Measurements from ENCODE around the gene SCO2. TPM values are rescaled to one million over a fixed set of nuclear protein-coding genes. Genes with fewer than 3 reads are reported as not detected.
A peak's percentile ranks its signal among the peaks of the same experiment; 100 is the strongest.
"Not testable (repeated sequence)": the region's sequence is repeated elsewhere in the genome, so short reads cannot be mapped to it uniquely, and the experiment has no call there.

Gene SCO2
- total RNA-seq, 1 donor from 2014 or later, result 1.3 TPM

DNA sequence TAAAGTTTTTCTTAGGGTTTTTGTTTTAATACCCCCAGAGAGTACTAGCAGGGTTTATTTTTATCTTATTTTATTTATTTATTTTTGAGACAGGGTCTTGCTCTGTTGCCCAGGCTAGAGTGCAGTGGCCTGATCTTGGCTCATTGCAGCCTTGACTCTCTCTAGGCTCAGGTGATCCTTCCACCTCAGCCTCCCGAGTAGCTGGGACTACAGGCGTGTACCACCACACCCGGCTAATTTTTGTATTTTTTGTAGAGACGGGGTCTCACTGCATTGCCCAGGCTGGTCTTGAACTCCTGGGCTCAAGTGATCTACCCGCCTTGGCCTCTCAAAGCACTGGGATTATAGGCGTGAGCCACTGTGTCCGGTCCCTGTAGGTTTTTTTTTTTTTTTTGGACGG is 5.2 kb downstream of the SCO2 start:
- DNase-seq, result not testable (repeated sequence)

DNA sequence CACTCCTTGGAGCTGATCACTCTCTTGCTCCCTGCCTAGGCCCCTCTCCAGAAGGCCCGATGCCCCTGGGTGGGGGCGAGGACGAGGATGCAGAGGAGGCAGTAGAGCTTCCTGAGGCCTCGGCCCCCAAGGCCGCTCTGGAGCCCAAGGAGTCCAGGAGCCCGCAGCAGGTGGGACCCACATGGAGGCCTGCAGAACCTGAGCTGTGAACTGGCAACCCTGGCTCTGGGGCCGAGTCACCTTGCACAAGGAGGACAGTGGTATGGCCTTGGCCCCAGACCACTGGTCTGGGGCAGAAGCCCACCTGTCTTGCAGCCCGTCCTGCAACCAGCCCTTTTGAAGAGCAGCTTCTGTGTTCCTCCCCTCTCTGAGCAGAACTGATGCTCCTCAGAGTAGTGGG is 6.2 kb downstream of the SCO2 start:
- DNase-seq, result no peak

DNA sequence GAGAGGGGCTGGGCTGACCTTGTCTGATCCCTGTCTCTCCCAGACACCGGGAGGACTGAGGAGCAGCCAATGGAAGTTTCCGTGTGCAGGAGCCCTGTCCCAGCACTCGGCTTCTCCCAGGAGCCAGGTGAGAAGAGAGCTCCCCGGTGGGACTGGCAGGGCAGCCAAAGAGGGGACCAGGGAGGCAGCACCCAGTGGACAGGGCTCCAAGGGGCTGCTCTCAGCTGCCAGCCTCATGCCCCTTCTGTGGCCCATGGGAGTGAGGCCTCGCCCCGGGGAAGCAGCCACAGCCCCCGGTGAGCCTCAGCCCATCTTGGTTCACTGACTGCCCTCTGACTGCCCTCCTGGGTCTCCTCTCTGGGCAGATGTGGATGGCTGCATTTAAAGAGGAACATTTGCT is 6.8 kb downstream of the SCO2 start:
- no peak for DNase-seq

DNA sequence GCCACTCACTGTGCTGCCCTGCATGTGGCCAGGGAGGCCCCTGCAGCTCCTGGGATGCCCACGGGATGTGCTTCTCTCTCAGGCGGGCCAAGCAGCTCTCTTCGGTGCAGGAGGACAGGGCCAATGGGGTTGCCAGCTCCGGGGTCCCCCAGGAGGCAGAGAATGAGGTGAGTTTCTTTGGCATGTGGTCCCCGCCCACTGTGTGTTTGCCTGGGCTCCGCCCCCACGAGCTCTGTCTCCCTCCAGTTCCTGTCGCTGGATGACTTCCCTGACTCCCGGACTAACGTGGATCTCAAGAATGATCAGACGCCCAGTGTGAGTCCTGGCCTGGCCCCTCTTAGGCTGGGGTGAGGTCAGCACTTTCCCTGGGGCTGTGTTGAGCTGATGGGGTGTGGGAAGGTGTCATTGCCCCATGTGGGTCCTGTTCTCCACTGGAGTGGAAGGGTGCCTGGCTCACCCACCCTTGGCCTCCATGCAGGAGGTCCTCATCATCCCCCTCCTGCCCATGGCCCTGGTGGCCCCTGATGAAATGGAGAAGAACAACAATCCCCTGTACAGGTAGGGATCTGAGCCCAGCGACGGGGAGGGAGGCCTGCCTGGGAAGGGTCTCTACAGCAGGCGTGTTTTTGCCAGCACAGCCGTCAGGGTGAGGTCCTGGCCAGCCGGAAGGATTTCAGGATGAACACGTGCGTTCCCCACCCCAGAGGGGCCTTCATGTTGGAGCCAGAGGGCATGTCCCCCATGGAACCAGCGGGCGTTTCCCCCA is 7.7 kb downstream of the SCO2 start:
- no peak for DNase-seq

DNA sequence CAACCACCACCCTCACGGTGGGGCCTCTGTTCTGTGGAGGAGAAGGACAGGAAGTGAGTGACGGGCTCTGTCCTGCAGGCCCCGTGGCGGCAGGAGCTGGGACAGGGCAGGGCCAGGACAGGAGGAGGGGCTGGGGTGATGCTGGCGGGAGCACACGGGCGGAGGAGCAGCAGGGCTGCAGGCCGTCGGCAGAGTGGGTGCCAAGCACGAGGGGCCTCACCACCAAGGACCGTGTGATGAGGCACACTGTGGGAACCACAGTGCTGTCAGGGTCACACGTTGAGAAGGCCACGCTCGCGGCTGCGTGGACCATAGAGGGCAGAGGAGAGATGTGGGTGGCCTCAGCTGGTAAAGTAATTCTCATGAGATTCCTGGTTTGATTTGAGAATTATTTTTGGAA is 8.5 kb downstream of the SCO2 start:
- no peak for DNase-seq

DNA sequence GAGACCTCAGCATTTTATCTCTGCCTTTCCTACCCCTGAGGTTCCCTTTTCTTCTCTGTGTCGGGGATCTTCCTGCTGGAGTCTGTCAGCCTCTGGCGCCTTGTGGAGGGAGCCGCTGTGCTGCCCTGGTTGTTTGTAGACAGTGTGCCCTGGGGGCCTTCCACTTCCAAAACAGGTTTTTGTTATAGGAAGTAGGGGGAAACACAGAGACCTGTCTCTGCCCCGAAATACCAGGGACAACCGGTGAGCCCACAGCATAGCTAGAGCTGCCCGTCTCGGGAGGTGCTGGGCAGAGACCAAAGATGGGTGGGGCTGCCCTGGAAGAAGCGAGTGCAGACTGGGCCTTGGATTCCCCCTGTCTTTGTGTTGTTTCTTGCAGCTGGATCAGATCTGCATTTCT is 9.3 kb downstream of the SCO2 start:
- DNase-seq, result no peak

DNA sequence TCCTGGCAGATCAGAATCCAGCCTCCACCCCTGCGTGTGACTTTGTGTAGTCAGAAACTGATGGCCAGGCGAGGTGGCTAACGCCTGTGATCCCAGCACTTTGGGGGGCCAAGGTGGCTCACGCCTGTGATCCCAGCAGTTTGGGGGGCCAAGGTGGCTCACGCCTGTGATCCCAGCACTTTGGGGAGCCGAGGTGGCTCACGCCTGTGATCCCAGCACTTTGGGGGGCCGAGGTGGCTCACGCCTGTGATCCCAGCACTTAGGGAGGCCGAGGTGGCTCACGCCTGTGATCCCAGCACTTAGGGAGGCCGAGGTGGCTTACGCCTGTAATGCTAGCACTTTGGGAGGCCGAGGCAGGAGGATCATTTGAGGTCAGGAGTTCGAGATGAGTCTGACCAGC is 12.2 kb downstream of the SCO2 start:
- no peak for DNase-seq

DNA sequence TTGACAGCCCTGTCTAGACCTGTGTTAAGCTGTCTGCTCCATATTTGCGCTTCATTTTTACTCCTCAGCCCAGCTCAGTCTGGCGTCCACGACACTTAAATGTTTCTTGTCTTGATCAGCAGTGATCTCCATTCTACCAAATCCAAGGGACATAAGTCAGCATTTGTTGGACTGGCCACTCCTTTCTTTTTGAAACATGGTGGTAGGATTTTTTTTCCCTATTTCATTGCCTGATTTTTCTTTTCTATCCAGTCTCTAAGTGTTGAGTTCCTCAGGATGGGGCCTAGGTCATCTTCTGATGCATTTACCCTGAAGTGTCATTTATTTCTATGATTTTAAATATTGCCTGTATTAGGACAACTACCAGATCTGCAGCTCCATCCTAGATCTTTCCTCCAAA is 16.5 kb downstream of the SCO2 start:
- no peak for DNase-seq

DNA sequence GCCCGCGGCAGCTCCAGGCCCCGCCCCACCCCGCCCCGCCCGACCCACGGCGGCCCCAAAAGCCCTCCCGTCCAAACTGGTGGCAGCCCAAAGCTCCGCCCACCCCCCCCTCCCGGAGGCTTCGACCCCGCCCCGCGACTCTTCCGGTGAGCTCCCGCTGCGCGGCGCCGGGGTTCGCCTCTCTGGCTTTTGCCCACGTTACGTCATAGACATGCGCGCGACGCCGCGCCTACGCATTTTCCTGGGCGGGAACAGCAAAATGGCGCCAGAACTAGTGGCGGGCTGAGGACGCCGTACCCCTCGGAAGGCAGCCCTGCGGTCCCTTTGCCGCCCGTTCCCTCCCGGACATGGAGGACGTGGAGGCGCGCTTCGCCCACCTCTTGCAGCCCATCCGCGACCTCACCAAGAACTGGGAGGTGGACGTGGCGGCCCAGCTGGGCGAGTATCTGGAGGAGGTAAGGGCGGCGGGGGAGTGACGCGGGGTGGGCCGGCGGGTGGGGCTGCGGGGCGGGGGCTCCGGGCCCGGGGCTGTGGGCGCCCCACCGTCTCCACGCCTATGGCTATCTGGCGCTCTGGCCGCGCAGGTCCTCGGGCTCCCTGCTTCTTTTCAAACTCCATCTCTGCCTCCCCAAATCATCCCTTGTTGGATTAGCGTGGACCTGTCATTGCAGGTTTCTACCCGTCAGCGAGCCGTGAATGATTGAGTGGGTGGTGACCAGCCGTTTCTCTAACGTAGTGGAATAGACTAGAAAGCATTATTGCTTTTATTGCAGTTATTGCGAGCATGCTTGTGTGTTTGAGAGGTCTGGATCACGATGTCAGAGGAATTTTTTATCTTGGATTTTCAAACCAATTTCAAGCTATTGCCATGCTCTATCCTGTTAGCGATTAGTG is 17.2 kb downstream of the SCO2 start, which contains the start of gene NCAPH2:
NCAPH2 (plus strand) TSS at position 234 of the 894 bp plus-strand sequence; CDS start at position 348, 114 bp downstream.
- DNase-seq, result peak; percentile 99

DNA sequence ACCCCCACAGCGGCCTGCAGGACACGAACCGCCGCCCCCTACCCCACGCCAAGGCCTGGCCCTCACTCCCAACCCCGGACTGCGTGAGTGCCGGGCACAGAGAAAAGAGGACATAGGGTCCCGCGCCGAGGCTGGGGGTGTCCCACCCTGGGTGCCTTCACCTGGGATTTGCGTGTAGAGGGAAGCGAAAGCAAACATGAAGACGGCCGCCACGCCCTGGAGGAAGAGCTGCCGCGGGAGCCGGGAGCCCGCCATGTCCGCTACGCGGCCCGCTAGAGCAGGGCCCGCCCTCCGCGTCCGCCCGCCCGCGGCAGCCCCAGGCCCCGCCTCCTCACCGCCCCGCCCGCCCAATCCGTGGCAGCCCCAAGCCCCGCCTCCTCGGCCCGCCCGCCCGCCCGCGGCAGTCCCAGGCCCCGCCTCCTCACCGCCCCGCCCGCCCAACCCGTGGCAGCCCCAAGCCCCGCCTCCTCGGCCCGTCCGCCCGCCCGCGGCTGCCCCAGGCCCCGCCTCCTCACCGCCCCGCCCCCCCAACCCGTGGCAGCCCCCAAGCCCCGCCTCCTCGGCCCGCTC is 17.9 kb downstream of the SCO2 start, which contains the start of gene LMF2:
LMF2 (minus strand) TSS at position 282 of the 570 bp plus-strand sequence; CDS start at position 255, 27 bp downstream.
- no peak for DNase-seq

DNA sequence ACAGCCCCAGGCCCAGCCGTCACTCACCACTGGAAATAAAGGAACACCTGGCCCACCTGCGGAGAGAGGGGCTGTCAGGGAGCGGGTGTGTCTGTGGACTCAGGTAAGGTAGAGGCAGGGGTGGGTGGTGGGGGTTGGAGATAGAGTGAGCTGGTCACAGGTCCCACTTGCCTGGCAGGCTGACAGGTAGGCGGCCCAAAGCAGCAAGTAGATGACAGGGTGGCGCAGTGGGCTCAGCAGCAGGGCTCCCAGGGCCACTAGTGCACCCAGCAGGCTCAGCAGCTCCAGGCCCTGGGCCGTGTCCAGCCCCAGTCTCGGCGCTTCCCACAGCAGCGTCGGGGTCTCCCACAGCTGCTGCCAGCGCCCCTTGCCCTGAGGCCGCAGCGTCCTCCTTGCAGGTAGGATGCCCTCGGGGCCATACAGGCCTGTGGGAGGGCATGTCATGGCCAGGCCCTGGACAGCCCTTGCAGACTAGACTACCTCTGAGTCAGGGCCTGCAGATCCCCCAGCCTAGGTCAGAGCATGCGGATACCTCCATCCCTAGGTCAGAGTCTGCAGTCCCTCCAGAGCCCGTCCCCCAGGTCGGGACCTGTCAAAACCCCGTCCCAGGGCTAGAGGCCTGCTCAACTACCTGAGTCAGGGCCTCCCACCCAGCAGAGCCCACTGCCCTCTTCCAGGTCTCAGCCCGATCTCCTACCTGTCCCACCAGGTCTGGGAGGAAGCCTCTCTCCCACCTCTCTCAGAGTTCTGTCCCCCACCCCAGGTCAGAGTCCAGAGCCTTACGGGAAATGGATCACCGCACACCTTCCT is 18.6 kb downstream of the SCO2 start:
- DNase-seq, result no peak

DNA sequence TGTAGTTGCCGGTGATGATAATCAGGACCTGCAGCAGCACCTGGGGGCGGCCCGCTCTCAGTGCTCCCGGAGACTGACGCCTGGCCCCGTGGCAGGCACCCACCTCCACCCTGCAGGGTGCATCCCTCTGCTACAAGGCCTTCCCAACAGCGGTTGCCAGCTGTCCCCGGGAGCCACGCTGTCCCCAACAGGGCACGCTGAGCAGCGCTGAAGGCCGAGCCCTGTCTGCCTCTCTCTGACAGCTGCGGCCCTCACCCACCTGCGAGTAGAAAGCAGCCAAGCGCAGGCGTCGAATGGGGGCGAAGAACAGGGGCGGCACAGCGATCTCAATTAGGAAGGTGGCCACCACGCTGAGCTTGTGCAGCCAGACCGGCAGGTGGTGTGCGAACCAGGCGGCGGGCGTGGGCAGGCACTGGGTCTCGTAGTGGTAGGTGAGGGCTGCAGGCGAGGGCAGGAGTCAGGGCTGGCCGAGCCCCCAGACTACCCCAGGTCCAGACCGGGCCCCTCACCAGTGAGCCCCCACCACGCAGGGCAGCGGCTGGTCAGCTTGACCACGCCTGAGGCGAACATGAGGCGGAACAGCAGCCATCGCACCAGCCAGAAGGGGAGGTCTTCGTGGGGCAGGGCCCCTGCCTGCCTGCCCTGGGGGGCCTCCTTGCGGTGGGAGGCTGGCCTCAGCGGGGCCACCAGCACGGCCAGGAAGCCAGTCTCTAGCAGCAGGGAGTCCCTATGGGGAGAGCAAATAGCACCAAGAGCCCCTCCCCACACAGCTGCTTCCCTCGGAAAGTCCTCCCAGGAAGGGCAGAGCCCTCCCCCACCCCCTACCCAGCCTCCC is 19.4 kb downstream of the SCO2 start:
- DNase-seq, result no peak

DNA sequence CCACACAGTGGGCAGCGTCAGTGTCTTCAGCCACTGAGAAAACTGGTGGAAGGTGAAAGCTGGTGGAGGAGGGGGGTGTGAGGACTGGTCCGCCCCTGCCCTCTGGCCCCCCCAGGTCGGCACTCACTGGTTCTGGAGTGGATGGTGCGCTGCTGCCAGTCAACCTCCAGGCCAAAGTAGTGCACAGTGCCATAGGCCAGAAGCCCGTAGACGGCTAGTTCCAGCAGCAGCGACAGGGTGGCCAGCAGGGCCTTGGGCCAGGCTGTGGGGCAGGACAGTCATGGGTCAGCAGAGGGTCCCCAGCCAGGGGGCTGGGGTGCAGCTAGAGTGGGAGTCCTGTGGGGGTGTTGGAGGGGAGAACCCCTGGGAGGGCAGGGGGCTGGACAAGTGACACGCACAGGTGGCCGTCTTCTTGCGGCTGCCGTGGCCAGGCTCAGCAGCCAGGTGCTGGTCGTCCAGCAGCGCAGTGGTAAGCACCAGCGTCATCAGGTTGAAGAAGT is 20.1 kb downstream of the SCO2 start:
- no peak for DNase-seq

DNA sequence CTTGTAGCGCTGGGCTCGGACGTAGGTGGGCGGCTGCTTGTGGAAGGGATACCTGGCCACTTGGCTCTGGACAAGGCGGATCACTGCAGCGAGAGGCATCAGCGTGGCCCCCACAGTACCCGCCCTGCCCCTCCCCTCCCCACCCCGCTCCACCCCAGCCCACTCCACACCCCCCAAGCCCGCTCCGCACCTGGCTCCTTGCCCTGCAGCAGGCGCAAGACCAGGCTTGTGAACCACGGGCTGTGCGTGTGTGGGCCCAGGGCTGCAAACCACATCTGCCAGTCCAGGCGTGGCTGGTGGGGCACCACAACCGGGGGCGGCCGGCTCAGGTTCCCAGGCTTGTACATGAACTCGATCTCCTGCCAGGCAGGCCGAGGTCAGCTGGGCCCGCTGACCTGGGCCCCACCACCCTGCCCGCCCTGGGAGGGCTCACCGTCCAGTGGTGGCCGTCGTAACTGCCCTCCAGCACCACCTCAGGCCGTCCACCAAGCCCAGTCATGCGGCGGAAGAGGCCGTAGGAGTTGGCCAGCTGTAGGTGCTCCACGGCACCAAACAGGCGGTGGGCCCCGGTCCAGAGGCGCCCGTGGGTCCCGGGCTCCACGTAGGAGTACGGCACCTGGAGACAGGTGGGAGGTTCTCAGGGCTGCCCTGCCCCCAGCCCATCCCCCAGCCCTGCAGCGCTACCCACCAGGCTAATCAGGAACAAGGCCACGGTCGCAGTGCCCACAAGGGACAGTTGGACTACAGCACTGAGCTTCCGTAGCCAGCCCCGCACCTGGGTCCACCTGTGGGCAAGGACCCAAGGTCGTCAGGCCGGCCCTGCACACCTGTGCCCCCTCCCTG is 20.8 kb downstream of the SCO2 start:
- no peak for DNase-seq

DNA sequence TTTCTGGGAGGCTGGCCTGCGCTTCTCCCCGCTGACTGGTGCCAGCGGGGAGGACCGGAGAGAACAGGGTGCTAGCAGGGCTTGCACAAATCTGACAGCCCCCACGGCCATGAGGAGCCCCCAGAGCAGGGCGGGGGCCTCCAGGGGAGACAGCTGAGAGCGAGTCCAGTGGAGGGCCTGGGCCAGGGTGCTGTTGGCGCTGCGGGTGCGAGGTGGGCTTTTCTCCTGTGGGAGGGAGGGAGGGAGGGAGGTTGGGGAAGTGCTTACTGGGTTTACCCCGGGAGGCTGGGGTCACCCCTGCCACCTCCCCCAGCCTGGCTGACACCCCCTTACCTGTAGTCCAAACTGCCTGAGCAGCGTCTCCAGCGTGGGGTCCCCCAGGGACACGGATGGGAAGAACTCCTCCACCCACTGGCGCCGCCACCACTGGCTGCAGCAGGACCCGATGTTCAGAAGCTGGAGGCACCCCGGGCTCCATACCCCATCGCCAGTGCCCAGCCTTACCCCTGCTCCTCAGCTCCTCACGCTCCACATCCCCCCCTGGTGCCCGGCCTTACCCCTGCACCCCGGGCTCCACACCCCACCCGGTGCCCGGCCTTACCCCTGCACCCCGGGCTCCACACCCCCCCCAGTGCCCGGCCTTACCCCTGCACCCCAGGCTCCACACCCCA is 21.8 kb downstream of the SCO2 start:
- DNase-seq, result no peak

DNA sequence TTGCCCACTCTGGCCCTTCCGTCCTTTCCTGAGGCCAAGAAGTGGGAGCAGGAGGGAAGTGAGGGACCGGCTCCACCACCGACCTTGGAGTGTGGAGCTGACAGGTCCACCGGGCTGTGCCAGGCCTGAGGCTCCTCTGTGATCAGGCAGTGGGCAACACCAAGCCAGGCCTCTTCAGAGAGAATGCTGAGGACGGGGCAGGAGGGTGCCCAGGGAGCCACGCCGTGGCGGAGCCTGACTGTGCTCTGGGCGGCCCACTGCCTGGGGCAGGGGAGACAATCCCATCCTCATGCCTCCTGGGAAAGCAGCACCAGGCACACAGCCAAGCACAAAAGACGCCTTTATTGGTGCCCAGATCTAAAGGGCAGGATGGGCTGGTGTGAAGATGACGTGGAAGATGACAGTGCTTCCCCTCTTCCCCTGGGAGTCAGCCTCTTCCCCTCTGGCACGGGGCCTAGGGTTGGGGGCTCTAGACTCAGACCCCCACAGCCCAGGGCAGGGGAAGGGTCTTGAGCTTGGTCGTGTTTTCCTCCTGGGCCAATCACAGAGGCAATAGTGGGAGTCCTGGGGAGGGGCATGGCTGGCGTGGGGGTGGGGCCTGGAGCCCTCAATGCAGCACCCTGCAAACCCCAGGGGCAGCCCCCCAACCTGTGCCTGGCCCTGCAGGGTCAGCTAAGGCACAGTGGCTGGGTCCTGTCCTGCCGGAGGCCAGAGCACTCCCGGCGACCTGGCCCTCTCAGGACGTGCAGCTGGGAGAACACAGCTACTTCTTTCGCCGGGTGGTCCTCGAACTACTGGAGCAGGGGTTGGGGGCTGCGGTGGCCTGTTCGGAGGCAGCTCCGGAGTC is 22.5 kb downstream of the SCO2 start:
- no peak for DNase-seq

DNA sequence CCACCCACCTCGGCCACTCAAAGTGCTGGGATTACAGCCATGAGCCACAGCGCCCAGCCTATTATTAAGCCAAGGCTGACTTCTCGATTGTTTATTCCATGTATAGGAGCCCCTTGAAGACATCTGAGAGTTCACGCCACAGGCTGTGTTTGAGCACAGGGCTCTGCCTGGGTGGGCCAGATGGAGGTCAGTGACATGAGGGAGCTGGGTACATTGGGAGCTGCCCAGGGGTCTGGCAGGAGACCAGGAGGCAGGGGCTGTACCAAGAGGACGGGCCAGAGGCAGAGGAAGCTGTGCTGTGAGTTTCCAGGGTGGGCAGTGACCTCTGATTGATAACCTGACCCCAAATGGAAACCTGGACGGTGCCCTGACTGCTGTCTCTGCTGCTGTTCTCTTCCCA is 23.3 kb downstream of the SCO2 start:
- DNase-seq, result no peak

DNA sequence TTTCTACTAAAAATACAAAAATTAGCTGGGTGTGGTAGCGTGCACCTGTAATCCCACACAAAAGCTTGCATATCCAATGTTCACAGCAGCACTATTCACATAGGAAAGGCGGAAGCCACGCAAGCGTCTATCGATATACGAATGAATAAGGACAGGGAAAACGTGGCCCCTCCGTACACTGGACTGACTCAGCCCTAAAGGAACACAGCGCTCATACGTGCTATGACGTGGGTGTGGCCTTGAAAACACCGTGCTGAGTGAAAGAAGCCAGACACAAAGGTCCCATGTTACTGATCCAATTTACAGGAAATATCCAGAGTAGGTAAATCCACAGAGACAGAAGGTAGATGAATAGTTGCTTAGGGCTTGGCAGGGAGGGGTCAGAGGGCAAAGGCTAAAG is 24.9 kb downstream of the SCO2 start:
- no peak for DNase-seq
